Calu3 (cell line): Measurements from ENCODE around the gene P2RX2. TPM values are rescaled to one million over a fixed set of nuclear protein-coding genes. Genes with fewer than 3 reads are reported as not detected.

ENCODE experiments used
- BruUV-seq: library from RNA; stranded (reverse); fragments of 400-500 nt; replicated peaks from 2 replicates; lab custom pipeline; 2021; lab: Mats Ljungman, UMichigan
- CTCF ChIA-PET: fragments of 300-600 bp; sonication (Branson Sonifier 250); formaldehyde crosslinking; loops from one replicate; lab custom pipeline; 2022; ENCODE audit warnings: antibody characterized with exemption; lab: Charles Lee
- DNase-seq: peaks from one replicate; pipeline ENCODE4 v3.0.0; 2022
- H3K27ac Mint-ChIP-seq: one replicate; pipeline ENCODE4 v1.8.0; 2022; ENCODE audit warnings: mixed read lengths; ENCODE audit not compliant: unreplicated experiment
- H3K27me3 Mint-ChIP-seq: one replicate; pipeline ENCODE4 v1.8.0; 2022; ENCODE audit warnings: mixed read lengths; ENCODE audit not compliant: unreplicated experiment
- H3K36me3 Mint-ChIP-seq: one replicate; pipeline ENCODE4 v1.8.0; 2022; ENCODE audit warnings: mild to moderate bottlenecking, moderate library complexity, mixed read lengths; ENCODE audit not compliant: insufficient read depth, unreplicated experiment
- H3K4me1 Mint-ChIP-seq: one replicate; pipeline ENCODE4 v1.8.0; 2022; ENCODE audit warnings: mild to moderate bottlenecking, low read depth, mixed read lengths; ENCODE audit not compliant: unreplicated experiment
- H3K4me3 Mint-ChIP-seq: one replicate; pipeline ENCODE4 v1.8.0; 2022; ENCODE audit warnings: mild to moderate bottlenecking, low read depth, moderate library complexity, mixed read lengths; ENCODE audit not compliant: unreplicated experiment
- H3K9me3 Mint-ChIP-seq: one replicate; pipeline ENCODE4 v1.8.0; 2022; ENCODE audit warnings: low read depth, mixed read lengths; ENCODE audit not compliant: unreplicated experiment
- intact Hi-C: fragments of 100-400 bp; cut with micrococcal nuclease; formaldehyde crosslinking; loops from one replicate; pipeline ENCODE4 v1.10.0; 2022; ENCODE audit not compliant: unreplicated experiment
- total RNA-seq: library from RNA; stranded (reverse); gene quantifications from 2 replicates; pipeline ENCODE4 v1.2.3, GENCODE V29; 2022
- TF ChIP-seq, protein P1 (sequence below): fragments of 200-600 bp; IDR thresholded peaks from one replicate; pipeline ENCODE4 v1.8.0; 2022; ENCODE audit warnings: antibody characterized with exemption; ENCODE audit not compliant: unreplicated experiment

Gene P2RX2
- total RNA-seq, 1 experiment from 2014 or later = not detected

DNA sequence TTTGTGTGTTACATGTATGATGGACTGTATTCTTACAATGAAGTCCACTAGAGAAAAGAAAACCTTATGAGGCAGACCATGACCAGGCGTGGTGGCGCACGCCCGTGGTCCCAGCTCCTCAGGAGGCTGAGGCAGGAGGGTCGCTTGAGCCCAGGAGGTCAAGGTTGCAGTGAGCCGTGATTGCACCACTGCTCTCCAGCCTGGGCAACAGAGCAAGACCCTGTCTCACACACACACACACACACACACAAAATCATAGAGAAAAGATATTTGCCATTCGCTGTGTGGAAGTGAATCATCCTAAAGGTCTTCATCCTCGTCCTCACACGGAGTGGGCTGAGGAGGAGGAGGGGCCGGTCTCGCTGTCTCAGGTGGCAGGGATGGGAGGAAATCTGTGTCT, 40.5 kb upstream of the P2RX2 start:
- Mint-ChIP-seq H3K36me3 (peaks cover 63% of the 10 kb centered on the region), H3K9me3 (no peaks in the 10 kb centered on the region), H3K27me3 (no peaks in the 10 kb centered on the region), H3K4me3 (no peak overlapping the region), H3K4me1 (no peaks in the 10 kb centered on the region), H3K27ac (no peak overlapping the region)
- CTCF ChIA-PET = no interaction called here
- BruUV-seq = no TSS peak
- intact Hi-C loops = no loop called here
- no peak for DNase-seq
- TF ChIP-seq, protein P1, sequence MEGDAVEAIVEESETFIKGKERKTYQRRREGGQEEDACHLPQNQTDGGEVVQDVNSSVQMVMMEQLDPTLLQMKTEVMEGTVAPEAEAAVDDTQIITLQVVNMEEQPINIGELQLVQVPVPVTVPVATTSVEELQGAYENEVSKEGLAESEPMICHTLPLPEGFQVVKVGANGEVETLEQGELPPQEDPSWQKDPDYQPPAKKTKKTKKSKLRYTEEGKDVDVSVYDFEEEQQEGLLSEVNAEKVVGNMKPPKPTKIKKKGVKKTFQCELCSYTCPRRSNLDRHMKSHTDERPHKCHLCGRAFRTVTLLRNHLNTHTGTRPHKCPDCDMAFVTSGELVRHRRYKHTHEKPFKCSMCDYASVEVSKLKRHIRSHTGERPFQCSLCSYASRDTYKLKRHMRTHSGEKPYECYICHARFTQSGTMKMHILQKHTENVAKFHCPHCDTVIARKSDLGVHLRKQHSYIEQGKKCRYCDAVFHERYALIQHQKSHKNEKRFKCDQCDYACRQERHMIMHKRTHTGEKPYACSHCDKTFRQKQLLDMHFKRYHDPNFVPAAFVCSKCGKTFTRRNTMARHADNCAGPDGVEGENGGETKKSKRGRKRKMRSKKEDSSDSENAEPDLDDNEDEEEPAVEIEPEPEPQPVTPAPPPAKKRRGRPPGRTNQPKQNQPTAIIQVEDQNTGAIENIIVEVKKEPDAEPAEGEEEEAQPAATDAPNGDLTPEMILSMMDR = no peak

- H3K36me3 Mint-ChIP-seq = peaks cover 59% of the 10 kb centered on the region
- no TSS peak for BruUV-seq
- no peaks in the 10 kb centered on the region for H3K9me3 Mint-ChIP-seq
- H3K27ac Mint-ChIP-seq = no peak overlapping the region
- H3K4me3 Mint-ChIP-seq = no peak overlapping the region
- H3K27me3 Mint-ChIP-seq = no peaks in the 10 kb centered on the region
- CTCF ChIA-PET = interaction anchor here (0.8 kb wide), 1 partner anchor 181 kb away, joined by 4 read pairs; no protein-coding TSS in a partner anchor
- H3K4me1 Mint-ChIP-seq = no peaks in the 10 kb centered on the region
- DNase-seq = no peak
- TF ChIP-seq, protein P1 = no peak
- intact Hi-C loops = no loop called here
These were observed 39.8 kb upstream of the P2RX2 start for GRCh38 chr12:132578826-132579225.

- CTCF ChIA-PET = interaction anchor here (0.8 kb wide), 1 partner anchor 182 kb away, joined by 4 read pairs; no protein-coding TSS in a partner anchor
- BruUV-seq = no TSS peak
- H3K27ac Mint-ChIP-seq = no peak overlapping the region
- TF ChIP-seq, protein P1 = no peak
- no peaks in the 10 kb centered on the region for H3K27me3 Mint-ChIP-seq
- intact Hi-C loops = no loop called here
- H3K4me1 Mint-ChIP-seq = no peaks in the 10 kb centered on the region
- DNase-seq = no peak
- no peak overlapping the region for H3K4me3 Mint-ChIP-seq
- H3K36me3 Mint-ChIP-seq = peaks cover 53% of the 10 kb centered on the region
- H3K9me3 Mint-ChIP-seq = no peaks in the 10 kb centered on the region
These were observed 38.8 kb upstream of the P2RX2 start for GRCh38 chr12:132579744-132580143.

GRCh38 chr12:132580701-132581292, 37.8 kb upstream of the P2RX2 start:
- no peaks in the 10 kb centered on the region for H3K9me3 Mint-ChIP-seq
- DNase-seq = no peak
- intact Hi-C loops = no loop called here
- H3K4me1 Mint-ChIP-seq = no peaks in the 10 kb centered on the region
- TF ChIP-seq, protein P1 = no peak
- H3K4me3 Mint-ChIP-seq = no peak overlapping the region
- peaks cover 50% of the 10 kb centered on the region for H3K36me3 Mint-ChIP-seq
- no TSS peak for BruUV-seq
- H3K27me3 Mint-ChIP-seq = no peaks in the 10 kb centered on the region
- H3K27ac Mint-ChIP-seq = no peak overlapping the region
- CTCF ChIA-PET = interaction anchor here (0.6 kb wide), 1 partner anchor 12 kb away, joined by 3 read pairs; no protein-coding TSS in a partner anchor
